Activated naive CD4-positive, alpha-beta T cell (primary cell): ENCODE results near the gene PCDH1.
"Not testable (repeated sequence)": the region's sequence is repeated elsewhere in the genome, so short reads cannot be mapped to it uniquely, and the experiment has no call there.

Source experiments
- DNase-seq, 4 experiments: peaks; one replicate each; lab custom pipeline; 2025; lab: John Stamatoyannopoulos, UW

PCDH1 gene

DNA sequence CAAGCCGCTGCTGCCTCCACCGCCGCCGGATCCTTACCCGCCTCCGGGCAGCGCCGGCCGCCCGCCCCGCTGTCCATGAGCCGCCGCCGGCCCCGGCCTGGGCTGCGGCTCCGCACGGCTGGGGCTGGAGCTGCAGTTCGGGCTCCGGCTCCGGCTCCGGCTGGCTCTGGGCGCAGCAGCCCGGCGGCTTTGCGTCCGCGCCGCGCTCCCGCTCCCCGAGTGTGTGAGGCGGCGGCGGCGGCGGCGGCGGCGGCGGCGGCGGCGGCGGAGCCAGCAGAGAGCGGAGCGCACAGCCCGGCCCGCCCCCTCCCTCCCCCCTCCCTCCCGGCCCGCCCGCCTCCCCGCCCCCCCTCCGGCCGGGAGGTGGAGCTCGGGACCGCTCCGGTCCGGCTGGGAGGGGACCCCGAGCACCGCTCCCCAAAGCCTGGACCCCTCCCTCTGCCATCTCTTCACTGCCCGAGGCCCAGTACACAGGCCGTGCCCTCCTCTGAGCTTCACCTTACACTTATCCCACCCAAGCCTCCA, at the start of gene PCDH1:
TSS of gene PCDH1 (minus strand) at position 225 of the 525 bp plus-strand sequence. CDS start at position 77, 148 bp downstream.
- DNase-seq: peak in 1 of 4 experiments; percentile 14

DNA sequence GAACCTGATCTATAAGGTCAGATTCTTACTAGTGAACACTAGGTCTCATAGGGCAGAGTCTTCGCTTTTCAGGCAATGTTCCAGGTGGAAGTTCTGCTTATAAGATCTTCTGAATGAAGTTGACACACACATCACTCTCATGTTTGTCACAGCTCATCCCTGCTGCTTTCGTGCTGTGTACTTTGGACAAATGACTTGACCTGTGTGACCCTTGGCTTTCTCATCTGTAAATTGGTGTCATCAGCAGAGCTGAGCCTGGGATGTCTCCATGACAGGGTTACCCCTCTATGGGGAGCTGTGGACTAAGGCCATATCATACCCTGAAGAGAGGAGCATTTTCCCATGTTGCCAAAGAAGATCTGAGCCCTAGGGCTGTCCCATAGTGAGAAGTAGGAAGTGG, 48.2 kb upstream of the PCDH1 start:
- no peak for DNase-seq

DNA sequence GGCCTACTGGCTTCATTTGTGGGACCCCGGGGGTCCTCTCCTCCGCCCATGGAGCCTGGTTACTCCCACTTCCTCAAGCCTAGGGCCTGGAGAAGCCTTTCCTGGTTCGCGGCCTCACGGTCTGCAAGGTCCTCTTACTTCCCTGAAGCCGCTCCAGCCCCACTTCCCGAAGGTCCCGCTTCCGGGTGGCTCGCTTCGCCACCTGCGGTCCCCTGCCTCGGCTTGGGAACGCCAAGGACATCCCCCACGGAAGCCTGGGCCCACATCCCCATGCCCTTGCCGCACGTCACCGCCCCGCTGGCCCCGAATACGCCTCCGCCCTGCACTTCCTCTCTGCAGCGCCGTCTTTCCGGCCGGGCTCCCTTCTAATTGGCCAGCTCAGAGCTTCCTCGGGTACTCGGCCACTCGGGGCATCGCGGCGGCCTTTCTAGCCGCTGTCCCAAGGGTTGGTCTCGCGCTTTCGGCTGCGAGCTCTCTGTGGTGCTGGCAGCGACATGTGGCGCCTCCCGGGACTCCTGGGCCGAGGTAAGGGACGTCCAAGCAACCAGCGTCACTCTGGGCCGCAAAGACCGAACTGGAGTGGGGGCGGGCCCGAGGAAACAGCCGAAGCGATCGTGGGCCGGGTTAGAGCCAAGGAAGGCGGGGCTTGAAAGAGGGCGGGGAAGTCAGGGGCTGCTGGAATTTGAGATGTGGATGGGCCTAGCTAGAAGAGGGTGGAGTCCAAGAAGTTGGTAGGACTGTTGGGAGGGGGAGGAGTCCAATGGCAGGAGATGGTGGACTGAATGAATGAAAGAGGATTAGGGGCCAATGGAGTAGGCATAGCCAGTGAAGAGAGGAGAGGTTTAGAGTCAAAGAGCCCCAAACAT, 45.5 kb upstream of the PCDH1 start, which contains the start of gene DELE1:
TSS of gene DELE1 (plus strand) at position 424 of the 866 bp plus-strand sequence. CDS start at position 495, 71 bp downstream.
- DNase-seq: peak; percentile 68 to 81 (median 77)

DNA sequence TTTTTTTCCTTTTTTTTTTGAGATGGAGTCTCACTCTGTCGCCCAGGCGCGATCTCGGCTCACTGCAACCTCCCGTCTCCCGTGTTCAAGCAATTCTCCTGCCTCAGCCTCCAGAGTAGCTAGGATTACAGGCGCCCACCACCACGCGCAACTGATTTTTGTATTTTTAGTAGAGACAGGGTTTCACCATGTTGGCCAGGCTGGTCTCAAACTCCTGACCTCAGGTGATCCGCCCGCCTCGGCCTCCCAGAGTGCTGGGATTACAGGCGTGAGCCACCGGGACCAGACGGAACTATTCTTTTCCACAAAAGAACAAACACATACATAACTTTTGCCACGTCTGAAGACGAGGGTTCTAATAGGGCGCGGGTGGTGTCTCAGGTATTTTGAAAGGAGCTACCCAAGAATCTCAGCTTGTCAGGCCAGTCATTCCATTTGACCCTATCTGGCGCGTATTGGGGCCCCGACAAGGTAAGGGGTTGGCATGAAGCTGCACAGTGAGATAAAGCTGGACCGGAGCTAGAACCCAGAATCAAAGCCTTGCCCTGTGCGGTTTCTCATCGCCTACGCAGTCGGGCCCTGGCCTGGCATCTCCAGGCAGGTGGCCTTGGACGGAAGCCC, 44.7 kb upstream of the PCDH1 start:
- DNase-seq: not testable (repeated sequence)

DNA sequence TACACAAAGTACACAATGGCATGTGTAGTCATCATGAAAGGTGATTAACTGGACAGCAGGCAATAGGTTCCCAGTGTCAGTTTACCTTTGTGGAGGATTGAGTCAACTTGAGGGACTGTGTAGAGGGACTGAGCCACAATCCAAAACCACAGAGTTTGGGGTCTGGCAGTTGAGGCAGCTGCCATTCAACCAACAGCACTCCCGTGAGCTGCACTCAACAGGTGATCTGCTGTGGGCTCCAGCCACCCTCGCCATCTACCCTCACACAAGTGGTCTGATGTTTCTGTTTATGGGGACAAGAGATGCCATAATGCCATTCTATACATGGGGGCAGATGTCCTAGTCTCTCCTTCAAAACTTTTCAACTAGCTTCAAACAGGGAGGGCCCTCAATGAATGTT, 42.6 kb upstream of the PCDH1 start:
- no peak for DNase-seq

DNA sequence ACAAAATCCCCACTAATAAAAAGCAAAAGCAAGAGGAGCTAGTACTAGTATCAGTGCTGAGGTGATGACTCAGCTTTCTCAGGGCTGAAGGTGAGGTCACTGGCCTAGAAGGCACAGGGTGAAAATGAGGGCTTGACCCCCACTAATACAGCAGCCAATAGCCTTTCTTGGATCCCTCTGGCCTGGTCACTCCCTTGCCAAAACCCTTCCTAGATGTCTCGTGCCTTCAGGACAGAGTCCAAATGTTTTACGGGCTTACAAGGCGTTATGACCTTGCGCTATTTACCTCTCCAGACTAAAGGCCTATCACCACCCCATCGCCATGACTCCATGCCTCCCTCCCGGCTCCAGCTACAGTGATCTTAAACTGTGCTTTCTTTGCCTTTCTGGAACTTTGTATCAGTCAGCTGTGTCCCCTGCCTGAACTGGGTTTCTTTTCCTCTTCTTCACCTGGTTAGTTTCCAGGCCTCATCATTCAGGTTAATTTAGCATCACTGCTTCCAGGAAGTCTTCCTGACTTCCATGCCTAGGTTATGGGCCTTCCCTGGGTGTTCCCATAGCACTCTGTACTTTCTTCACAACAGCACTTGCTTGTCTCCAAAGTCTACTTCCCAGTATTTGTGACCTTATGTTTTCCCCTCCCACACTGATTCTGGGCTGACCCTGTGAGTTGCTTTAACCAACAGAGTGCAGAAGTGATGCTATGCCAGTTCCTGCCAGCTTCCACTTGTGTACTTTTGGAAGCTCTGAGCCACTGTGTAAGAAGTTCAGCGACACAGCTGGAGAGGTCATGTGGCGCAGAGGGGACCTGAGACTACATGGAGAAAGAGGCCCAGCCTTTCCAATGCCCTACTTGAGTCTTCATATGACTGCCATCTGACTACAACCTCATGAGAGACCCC, 41.3 kb upstream of the PCDH1 start:
- DNase-seq: no peak

DNA sequence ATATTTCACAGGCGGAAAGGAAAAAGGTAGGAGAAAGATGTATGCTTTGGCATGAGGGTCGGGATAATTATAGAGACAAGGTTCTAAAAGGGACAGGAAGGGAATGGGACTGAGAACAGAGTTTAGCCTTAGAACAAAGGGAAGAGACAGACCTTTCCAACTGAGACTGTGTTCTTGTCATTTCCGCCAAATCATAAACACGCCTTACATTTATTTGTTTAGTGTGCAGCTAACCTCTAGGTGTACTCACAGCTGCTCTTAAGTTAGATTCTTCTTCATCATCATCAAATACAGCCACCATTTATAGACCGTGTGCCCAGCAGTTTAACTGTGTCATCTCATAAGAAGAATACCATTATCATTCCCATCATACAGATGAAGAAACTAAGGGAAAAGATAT, 39.5 kb upstream of the PCDH1 start:
- DNase-seq: no peak

DNA sequence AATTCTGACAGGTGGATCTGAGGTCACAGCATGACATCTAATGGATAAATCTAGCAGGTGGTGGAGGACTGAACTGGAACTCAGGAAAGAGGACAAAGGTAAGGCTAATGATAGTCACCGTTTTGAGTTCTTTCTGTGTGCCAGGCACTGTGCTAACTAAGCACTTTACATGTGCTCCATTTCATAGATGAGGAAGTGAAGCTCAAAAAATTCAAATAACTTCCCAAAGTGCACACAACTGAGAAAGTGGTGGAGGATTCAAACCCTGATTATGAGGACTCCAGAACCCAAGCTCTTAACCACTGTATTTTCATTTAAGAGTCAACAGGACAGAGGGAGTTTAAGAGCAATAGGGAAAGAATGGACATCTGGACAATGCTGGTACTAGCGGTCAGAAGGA, 38.3 kb upstream of the PCDH1 start:
- DNase-seq: no peak

DNA sequence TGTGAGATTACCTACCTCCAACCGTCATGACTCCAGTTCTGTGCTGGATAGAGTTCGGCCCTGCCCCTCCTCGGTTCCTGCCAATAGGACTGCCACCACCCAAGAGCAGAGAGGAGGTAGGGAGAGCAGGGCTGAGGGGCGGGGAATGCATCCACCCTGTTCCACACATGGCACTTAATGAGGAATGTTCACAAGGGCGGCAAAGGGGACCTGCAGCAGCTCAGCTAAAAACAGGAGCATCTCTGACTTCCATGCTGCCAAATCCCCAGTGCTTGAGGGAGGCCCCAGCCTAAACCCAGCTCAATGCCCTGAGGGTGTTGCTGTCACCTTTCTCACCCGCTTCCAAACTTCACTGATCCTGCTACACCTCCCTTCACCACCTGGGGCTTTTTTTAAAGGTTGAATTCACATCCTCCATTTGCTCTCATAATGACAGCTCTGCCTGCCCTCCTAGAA, 37.7 kb upstream of the PCDH1 start:
- DNase-seq: no peak

DNA sequence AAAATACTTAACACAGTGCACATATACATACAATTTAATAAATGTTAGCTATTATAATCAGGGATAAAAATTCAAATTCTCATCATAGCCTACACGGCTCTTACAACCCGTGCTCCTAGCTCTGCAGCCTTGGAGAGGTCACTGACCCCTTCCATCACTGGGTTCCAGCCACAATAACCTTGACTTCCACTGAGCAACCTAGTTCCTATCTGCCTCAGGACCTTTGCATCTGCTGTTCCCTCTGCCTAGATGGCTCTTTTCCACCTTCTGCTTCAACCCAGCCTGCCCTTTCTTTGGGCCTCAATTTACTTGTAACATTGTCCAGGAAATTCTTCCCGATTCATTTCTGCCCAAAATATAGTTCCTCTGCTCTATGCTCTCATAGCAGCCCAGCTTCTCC, 36.6 kb upstream of the PCDH1 start:
- DNase-seq: no peak

DNA sequence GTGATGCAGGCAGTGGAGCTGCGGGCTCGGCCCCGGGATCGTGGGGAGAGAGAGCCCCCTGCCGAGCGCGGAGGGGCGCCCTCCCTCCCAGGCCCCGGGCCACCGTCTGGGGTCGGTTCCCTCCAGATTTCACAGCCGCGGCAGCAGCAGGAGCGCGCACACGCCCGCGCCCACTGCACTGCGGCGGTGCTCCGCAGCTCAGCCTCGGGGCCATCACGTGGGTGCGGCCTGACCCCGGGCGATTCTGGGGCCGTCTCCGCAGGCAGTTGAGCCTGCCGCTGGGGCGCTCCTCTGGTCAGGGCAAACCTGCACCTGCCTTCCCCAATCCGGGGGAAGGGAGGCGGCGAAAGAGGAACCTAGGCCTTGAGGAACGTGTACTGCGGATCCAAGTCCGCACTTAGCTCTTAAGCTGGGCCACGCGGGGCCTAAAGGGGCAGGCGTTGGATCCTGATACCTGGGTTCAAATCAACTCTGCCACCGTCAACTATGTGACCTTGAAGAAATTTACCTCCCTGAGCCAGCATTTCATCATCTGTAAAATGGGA, 36.1 kb upstream of the PCDH1 start:
- peak in 1 of 4 experiments; percentile 19 for DNase-seq

DNA sequence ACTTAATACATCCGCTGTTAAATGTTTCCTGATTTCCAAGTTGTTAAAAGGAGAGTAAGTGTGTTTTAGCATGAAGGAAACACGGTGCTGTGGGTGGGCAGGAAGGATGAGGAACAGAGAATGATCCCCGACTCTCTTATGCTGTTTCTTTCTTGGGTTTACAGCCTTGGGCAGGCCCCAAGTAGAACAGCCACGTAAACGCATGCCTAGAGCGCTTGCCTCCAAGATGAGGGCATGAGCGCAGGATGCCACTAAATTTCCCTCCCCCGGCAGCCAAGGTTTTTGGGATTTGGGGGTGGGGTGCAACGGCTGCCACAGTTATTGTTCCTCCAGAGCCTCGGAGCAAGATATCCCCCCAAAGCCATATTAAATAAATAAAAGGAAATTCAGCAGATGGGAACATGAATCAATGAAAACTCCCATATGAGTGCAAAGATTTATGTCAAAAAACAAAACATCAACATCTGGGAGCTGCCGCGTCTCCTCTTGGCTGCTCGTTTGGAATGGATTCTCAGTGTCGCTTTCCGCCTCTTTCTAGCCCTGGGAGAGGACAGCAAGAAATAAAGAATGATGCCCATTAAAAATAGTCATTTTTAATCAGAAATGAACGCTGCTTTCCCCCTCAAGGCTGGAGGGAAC, 35.5 kb upstream of the PCDH1 start:
- no peak for DNase-seq

DNA sequence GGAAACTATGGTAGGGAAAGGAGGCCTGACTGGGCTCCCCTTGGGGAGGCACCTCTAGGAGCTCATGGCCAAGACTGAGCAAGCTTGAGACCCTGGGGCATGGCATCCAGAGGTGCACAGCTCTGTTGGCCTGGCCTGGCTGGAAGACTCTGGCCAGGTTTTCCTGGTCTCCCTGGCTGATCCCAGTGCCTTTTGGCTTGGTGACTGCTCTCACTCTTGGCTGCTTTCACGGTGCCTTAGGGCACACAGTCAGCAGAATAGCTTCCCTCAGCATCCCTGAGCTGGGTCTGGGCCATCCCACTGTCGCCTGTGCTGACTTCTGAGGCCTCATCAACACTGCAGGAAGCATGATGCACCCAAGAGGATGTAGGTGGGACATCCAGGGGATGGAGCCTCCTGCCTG, 32.1 kb upstream of the PCDH1 start:
- no peak for DNase-seq

DNA sequence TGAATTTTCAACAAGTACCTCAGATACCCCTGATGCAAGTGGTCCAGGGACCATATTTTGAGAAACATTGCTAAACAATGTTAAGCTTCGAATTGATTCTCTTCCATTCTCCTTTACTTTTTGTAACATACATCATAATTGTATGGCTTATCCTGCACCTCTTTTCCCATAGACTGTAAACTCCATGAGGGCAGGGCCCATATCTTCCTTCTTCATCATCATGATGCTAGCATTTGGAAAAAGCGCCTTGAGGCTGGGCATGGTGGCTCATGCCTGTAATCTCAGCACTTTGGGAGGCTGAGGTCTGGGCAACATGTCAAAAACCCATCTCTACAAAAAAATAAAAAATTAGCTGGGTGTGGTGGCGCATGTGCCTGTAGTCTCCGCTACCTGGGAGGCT, 31.0 kb upstream of the PCDH1 start:
- DNase-seq: no peak

DNA sequence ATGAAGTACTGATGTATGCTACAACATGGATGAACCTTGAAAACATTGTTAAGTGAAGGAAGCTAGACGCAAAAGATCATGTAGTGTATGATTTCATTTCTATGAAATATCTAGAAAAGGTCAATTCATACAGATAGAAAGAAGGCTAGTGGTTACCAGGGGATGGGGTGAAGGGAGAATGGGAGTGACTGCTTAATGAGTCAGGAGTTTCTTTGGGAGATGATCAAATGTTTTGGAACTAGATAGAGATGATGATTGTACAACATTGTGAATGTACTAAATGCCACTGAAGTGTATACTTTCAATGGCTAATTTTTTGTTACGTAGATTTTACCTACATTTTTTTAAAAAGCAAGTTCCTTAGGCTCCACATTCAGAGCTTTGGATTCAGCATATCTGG, 30.6 kb upstream of the PCDH1 start:
- DNase-seq: no peak

DNA sequence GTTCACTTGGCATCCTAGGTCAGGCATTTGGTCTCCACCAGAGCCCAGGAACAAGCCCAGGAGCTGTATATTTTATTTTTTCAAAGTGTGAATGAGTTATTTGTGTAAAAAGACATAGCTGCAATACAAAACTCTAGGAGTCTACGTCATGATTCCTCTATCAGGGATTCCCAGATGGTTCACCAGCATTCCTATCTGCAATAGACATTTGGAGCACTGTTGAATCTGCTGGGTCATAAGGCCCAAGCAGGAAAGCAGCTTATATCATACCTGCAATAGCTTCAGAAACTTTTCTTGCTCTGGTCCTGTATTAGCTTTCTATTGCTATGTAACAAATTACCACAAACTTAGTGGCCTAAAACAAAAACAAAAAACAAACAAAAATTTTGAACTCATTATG, 28.8 kb upstream of the PCDH1 start:
- DNase-seq: no peak

DNA sequence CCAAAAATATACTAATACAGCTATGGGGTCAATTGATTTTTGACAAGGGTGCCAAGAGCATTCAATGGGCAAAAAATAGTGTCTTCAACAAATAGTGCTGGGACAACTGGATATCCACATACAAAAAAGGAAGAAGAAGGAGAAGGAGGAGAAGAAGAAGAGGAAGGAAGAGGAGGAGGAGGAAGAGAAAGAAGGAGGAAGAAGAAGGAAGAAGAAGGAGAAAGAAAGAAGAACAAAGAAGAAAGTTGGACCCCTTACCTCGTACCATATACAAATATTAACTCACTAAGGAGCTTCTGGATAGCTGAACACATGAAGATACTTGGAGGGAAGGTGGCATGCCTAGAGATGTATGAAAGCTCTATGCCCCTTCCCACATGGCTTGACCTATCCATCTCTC, 28.3 kb upstream of the PCDH1 start:
- DNase-seq: no peak

DNA sequence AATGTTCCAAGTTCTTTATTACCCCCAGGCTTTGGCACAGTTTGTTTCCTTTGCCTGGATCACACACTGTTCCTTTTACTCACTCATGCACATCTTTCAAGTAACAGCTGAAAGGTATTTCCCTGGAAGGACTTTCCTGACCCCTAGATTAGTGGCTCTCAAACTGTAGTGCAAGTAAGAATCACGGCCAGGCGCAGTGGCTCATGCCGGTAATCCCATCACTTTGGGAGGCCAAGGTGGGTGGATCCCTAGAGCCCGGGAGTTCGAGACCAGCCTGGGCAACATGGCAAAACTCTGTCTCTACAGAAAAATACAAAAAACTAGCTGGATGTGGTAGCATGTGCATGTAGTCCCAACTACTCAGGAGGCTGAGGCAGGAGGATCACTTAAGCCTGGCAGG, 26.3 kb upstream of the PCDH1 start:
- no peak for DNase-seq

DNA sequence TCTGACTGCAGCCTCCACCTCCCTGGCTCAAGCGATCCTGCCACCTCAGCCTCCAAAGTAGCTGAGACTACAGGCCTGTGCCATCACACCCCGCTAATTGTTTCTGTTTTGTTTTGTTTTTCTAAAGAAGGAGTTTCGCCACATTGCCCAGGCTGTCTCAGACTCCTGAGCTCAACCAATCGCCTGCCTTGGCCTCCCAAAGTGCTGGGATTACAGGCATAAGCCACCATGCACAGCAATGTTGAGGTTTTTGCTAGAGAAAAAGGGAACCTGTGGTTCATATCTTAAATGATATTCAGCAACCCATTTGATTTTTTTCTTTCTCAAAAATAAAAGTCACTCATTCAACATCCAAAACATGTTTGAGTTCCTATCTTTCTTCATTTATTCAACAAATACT, 25.1 kb upstream of the PCDH1 start:
- DNase-seq: no peak

DNA sequence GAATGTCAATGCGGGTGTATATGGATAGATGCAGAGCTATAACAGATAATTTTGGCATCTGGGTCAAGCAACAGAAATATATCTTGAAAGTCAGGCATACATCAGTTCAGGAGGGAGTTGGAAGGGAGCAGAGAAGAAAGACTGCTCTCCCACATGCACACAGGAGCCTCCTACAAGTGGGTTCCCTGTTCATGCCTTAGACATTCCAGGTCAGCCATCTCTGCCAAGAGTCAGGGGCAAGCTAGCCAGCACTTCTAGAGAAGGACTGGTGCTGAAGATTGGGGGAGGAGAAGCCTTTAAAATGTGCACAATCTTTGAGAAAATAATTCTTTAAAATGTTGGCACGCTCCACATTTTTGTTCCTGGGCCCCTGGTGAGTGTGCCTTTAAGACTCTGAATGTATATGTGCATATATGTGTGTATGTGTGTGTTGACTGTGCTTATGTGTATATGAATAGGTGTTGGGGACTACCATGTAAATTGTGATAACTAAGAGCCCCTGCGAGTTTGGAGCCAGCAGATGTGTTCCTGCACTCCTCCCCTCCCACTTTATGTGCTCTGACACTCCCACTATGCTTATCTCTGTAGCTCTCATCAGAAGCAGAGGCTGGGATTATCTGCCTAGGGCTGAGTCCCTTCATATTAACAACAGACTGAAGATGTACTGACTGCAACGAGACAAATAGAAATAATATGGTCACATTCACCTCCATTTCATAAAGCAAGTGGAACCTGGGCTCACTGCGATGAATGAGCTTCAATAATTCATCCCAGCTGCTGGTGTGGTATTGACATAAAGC, 24.0 kb upstream of the PCDH1 start:
- no peak for DNase-seq
